H1 (cell line): ENCODE results near the gene GPATCH2. TPM values are rescaled to one million over a fixed set of nuclear protein-coding genes. Genes with fewer than 3 reads are reported as not detected.
"Not testable (repeated sequence)": the region's sequence is repeated elsewhere in the genome, so short reads cannot be mapped to it uniquely, and the experiment has no call there.

ENCODE experiments used
- CTCF ChIA-PET: fragments of 300-600 bp; sonication (Branson Sonifier 250); formaldehyde crosslinking; loops from one replicate; lab custom pipeline; 2021; ENCODE audit not compliant: partially characterized antibody; lab: Charles Lee
- POLR2A ChIA-PET: fragments of 300-600 bp; sonication (Branson Sonifier 250); formaldehyde crosslinking; loops from one replicate; lab custom pipeline; 2021; ENCODE audit warnings: inconsistent platforms; ENCODE audit not compliant: partially characterized antibody; lab: Charles Lee
- DNase-seq, 2 experiments: peaks; one replicate each; pipeline versions ENCODE4 v3.0.0 to v3.0.0-alpha.2; 2010 to 2022; ENCODE audit warnings: low spot score in 2 of 2, low read depth in 1 of 2, mixed read lengths in 1 of 2
- FAIRE-seq: peaks from 2 replicates; lab custom pipeline; 2011; peaks lifted over from hg19 to GRCh38; lab: Jason Lieb, UNC
- H2AFZ ChIP-seq: 2 replicates; pipeline ENCODE4 v1.8.1; 2012; ENCODE audit warnings: low read length, inconsistent platforms
- H2AK5ac ChIP-seq: 2 replicates; pipeline ENCODE4 v1.6.1; 2013; ENCODE audit warnings: low read depth, low read length
- H2BK120ac ChIP-seq: replicated peaks from 2 replicates; pipeline ENCODE3; 2013; ENCODE audit warnings: low read depth, low read length, inconsistent platforms
- H2BK12ac ChIP-seq: 2 replicates; pipeline ENCODE4 v1.6.1; 2013; ENCODE audit warnings: low read depth, low read length
- H2BK15ac ChIP-seq: 2 replicates; pipeline ENCODE4 v1.6.1; 2013; ENCODE audit warnings: low read length
- H2BK20ac ChIP-seq: 2 replicates; pipeline ENCODE4 v1.6.1; 2013; ENCODE audit warnings: low read length
- H2BK5ac ChIP-seq: 2 replicates; pipeline ENCODE4 v1.6.1; 2013; ENCODE audit warnings: low read depth, low read length
- H3K14ac ChIP-seq: 2 replicates; pipeline ENCODE4 v1.6.1; 2013; ENCODE audit warnings: inconsistent platforms; ENCODE audit not compliant: insufficient read length
- H3K18ac ChIP-seq: 2 replicates; pipeline ENCODE4 v1.6.1; 2013; ENCODE audit warnings: low read length; ENCODE audit errors: extremely low read depth
- H3K23ac ChIP-seq: 2 replicates; pipeline ENCODE4 v1.6.1; 2013; ENCODE audit warnings: inconsistent platforms; ENCODE audit not compliant: insufficient read length
- H3K23me2 ChIP-seq: 2 replicates; pipeline ENCODE4 v1.6.1; 2013; ENCODE audit warnings: low read depth, low read length
- H3K27ac ChIP-seq: 2 replicates; pipeline ENCODE4 v1.6.1; 2011; ENCODE audit warnings: low read depth, low read length, inconsistent platforms
- H3K27me3 ChIP-seq, 4 experiments: replicated peaks in 1 of 4; 1 replicate in 1 of 4; 2 replicates in 3 of 4; pipeline versions ENCODE4 v1.6.1 to v1.8.1; 2011 to 2013; ENCODE audit warnings: low read length in 3 of 4, mild to moderate bottlenecking in 3 of 4, inconsistent platforms in 2 of 4, mixed read lengths in 2 of 4, moderate library complexity in 1 of 4; ENCODE audit not compliant: control insufficient read depth in 3 of 4, insufficient read depth in 3 of 4; ENCODE audit errors: extremely low read depth in 1 of 4
- H3K36me3 ChIP-seq, 4 experiments: 2 replicates each; pipeline versions ENCODE4 v1.6.1 to v1.8.1; 2011 to 2013; ENCODE audit warnings: mild to moderate bottlenecking in 4 of 4, low read length in 3 of 4, moderate library complexity in 2 of 4, control low read depth in 1 of 4, inconsistent platforms in 1 of 4; ENCODE audit not compliant: insufficient read depth in 4 of 4, control insufficient read depth in 2 of 4
- H3K4ac ChIP-seq: replicated peaks from 2 replicates; pipeline ENCODE3; 2013; ENCODE audit warnings: low read length, low read depth, mixed read lengths, inconsistent platforms; ENCODE audit not compliant: insufficient read length
- H3K4me1 ChIP-seq, 4 experiments: replicated peaks in 1 of 4; 1 replicate in 1 of 4; 2 replicates in 3 of 4; pipeline versions ENCODE4 v1.6.1 to v1.8.1; 2011 to 2013; ENCODE audit warnings: low read length in 3 of 4, inconsistent platforms in 2 of 4, mixed read lengths in 1 of 4; ENCODE audit not compliant: insufficient read depth in 4 of 4, control insufficient read depth in 3 of 4
- H3K4me2 ChIP-seq, 2 experiments: 2 replicates each; pipeline versions ENCODE4 v1.6.1 to v1.8.1; 2011 to 2013; ENCODE audit warnings: low read depth in 2 of 2, low read length in 2 of 2, control low read depth in 1 of 2, inconsistent platforms in 1 of 2, mild to moderate bottlenecking in 1 of 2; ENCODE audit not compliant: insufficient read depth in 1 of 2
- H3K4me3 ChIP-seq, 4 experiments: fragments of 200-600, 300-600 bp in 1 of 4; sonication (generic), shearing (Covaris generic), sonication (Bioruptor Twin) in 1 of 4; 2 replicates each; pipeline versions ENCODE4 v1.5.1 to v1.8.1; 2011 to 2016; ENCODE audit warnings: low read length in 4 of 4, low read depth in 3 of 4, control low read depth in 2 of 4, inconsistent platforms in 2 of 4, mild to moderate bottlenecking in 2 of 4, mixed read lengths in 1 of 4, moderate library complexity in 1 of 4; ENCODE audit not compliant: insufficient read depth in 2 of 4; ENCODE audit errors: extremely low read depth in 1 of 4
- H3K56ac ChIP-seq: replicated peaks from 2 replicates; pipeline ENCODE3; 2013; ENCODE audit warnings: low read depth, mild to moderate bottlenecking, mixed read lengths, low read length, inconsistent platforms; ENCODE audit not compliant: insufficient read length
- H3K79me1 ChIP-seq: 2 replicates; pipeline ENCODE4 v1.6.1; 2013; ENCODE audit warnings: low read depth, low read length, control low read depth
- H3K79me2 ChIP-seq, 2 experiments: 2 replicates each; pipeline versions ENCODE4 v1.6.1 to v1.8.1; 2012 to 2013; ENCODE audit warnings: low read length in 2 of 2, mild to moderate bottlenecking in 2 of 2, inconsistent platforms in 1 of 2; ENCODE audit not compliant: insufficient read depth in 2 of 2, control insufficient read depth in 1 of 2
- H3K9ac ChIP-seq, 4 experiments: replicated peaks in 1 of 4; 1 replicate in 1 of 4; 2 replicates in 3 of 4; pipeline versions ENCODE4 v1.6.1 to v1.8.1; 2011 to 2013; ENCODE audit warnings: low read depth in 3 of 4, low read length in 3 of 4, control low read depth in 2 of 4, mild to moderate bottlenecking in 2 of 4, moderate library complexity in 2 of 4, inconsistent platforms in 1 of 4; ENCODE audit errors: extremely low read depth in 1 of 4
- H3K9me3 ChIP-seq, 2 experiments: 2 replicates each; pipeline versions ENCODE4 v1.6.1 to v1.8.1; 2012 to 2013; ENCODE audit warnings: mild to moderate bottlenecking in 2 of 2, moderate library complexity in 2 of 2, control low read depth in 1 of 2, inconsistent platforms in 1 of 2, low read depth in 1 of 2, low read length in 1 of 2, mixed read lengths in 1 of 2; ENCODE audit not compliant: insufficient read depth in 2 of 2
- H4K20me1 ChIP-seq, 2 experiments: replicated peaks in 1 of 2; 2 replicates each; pipeline versions ENCODE3 to v1.8.1; 2011 to 2013; ENCODE audit warnings: inconsistent platforms in 2 of 2, low read length in 2 of 2, mild to moderate bottlenecking in 1 of 2; ENCODE audit not compliant: insufficient read depth in 2 of 2, control insufficient read depth in 1 of 2
- H4K5ac ChIP-seq: 2 replicates; pipeline ENCODE4 v1.6.1; 2013; ENCODE audit warnings: low read length, low read depth, mixed read lengths, inconsistent platforms; ENCODE audit not compliant: insufficient read length
- H4K8ac ChIP-seq: 2 replicates; pipeline ENCODE4 v1.8.0; 2013; ENCODE audit warnings: mild to moderate bottlenecking, moderate library complexity, low read length, inconsistent platforms; ENCODE audit not compliant: insufficient read depth; ENCODE audit errors: extremely low read depth
- H4K91ac ChIP-seq: replicated peaks from 2 replicates; pipeline ENCODE3; 2013; ENCODE audit warnings: low read length, mixed read lengths, inconsistent platforms; ENCODE audit not compliant: insufficient read length
- BRCA1 ChIP-seq: IDR thresholded peaks from 2 replicates; pipeline ENCODE4 v1.6.1; 2012; ENCODE audit warnings: low read depth, low read length, improper control_type of control experiment
- SIX5 ChIP-seq: IDR thresholded peaks from 2 replicates; pipeline ENCODE4 v1.6.1; 2011; ENCODE audit warnings: mild to moderate bottlenecking, low read depth, low read length
- SP2 ChIP-seq: IDR thresholded peaks from 2 replicates; pipeline ENCODE4 v1.6.1; 2012; ENCODE audit warnings: mild to moderate bottlenecking, low read length, inconsistent platforms
- WGBS, 2 experiments: shearing (Covaris generic) in 1 of 2; methylation state at CpG; one replicate each; pipeline versions ENCODE4 v1.1.6 to v1.1.7; 2013 to 2015; ENCODE audit warnings: low lambda C conversion rate in 2 of 2, mixed read lengths in 2 of 2, inconsistent platforms in 1 of 2, low coverage in 1 of 2, missing lambda C conversion rate in 1 of 2; ENCODE audit not compliant: insufficient replicate concordance in 2 of 2, insufficient coverage in 1 of 2, insufficient read length in 1 of 2; ENCODE audit errors: extremely low coverage in 1 of 2, missing lambda C conversion rate in 1 of 2; 5-methylcytosine and 5-hydroxymethylcytosine counted together
- polyA plus RNA-seq, 7 experiments: library from polyadenylated mRNA; depleted of rRNA in 3 of 7; stranded (reverse) in 5 of 7; unstranded in 2 of 7; fragments of >200 nt in 5 of 7; fragments of 200-250 nt in 2 of 7; gene quantifications; 1 replicate in 5 of 7; 2 replicates in 1 of 7; 4 replicates in 1 of 7; pipeline versions ENCODE4 v1.2.1 to v1.2.3, GENCODE V29; 2011 to 2013; ENCODE audit warnings: missing spikeins in 2 of 7, mixed read lengths in 2 of 7
- total RNA-seq: library from RNA; stranded (reverse); fragmentation: NEBNext Ultra II Directional; extraction: Animal tissue kit (Norgen Biotek cat#: 25700); gene quantifications from 2 replicates; pipeline ENCODE4 v1.2.1, GENCODE V29; 2021

GPATCH2 gene
- total and polyA plus RNA-seq, 2 of the 8 experiments (the other 6 are each of a cell fraction or from before 2014, with no cell fraction given) = 3.9 to 13.1 TPM

- no peak for TF ChIP-seq BRCA1
- no peak for TF ChIP-seq SIX5
- TF ChIP-seq SP2 = no peak
Measured at GRCh38 chr1:217585577-217585976, 45.3 kb downstream of the GPATCH2 start (continued).

GRCh38 chr1:217584286-217584811 is 46.5 kb downstream of the GPATCH2 start:
- POLR2A ChIA-PET, H3K4me3 ChIP-seq, H3K4me2 ChIP-seq, H3K36me3 ChIP-seq, H2BK20ac ChIP-seq, H2BK15ac ChIP-seq, H3K18ac ChIP-seq, H2BK5ac ChIP-seq, H3K79me1 ChIP-seq, H2AK5ac ChIP-seq, H3K23me2 ChIP-seq, H3K9ac ChIP-seq, H3K9me3 ChIP-seq, H3K23ac ChIP-seq, H3K56ac ChIP-seq, DNase-seq, H3K4ac ChIP-seq, H2BK12ac ChIP-seq, FAIRE-seq, H3K4me1 ChIP-seq, H3K14ac ChIP-seq, H2BK120ac ChIP-seq, H4K91ac ChIP-seq, H4K8ac ChIP-seq, H4K20me1 ChIP-seq, H3K27ac ChIP-seq, H3K27me3 ChIP-seq, H3K79me2 ChIP-seq, H4K5ac ChIP-seq, H2AFZ ChIP-seq: not testable (repeated sequence)
- 92% methylated on average over 5 of the region's 5 CpGs; no CpG with 5 or more reads in 1 of the 2 experiments for WGBS, 2 experiments
- CTCF ChIA-PET = interaction anchor here (0.7 kb wide), 1 partner anchor 15 kb away, joined by 3 read pairs; no protein-coding TSS in a partner anchor
